Mammary epithelial cell (primary cell): ENCODE results near the gene TICRR.

Source experiments
- CTCF ChIP-seq, 2 donors: IDR thresholded peaks in 1 of 2; conservative IDR thresholded peaks in 1 of 2; 2 replicates each; pipeline ENCODE4 v1.5.1; 2011 to 2012; ENCODE audit warnings: inconsistent platforms in 2 of 2, low read length in 2 of 2, mild to moderate bottlenecking in 2 of 2, control low read depth in 1 of 2, low read depth in 1 of 2; ENCODE audit not compliant: insufficient read depth in 1 of 2; ENCODE audit errors: extremely low read depth in 1 of 2
- EZH2 ChIP-seq: IDR thresholded peaks from 2 replicates; pipeline ENCODE4 v1.6.1; 2012; ENCODE audit warnings: low read length, inconsistent platforms, borderline replicate concordance

GRCh38 chr15:89652666-89653065 lies 77.4 kb downstream of the TICRR start:
- TF ChIP-seq EZH2 (no peak), CTCF (conservative IDR thresholded peaks at IDR 0.05 in 1 of 2, IDR thresholded peaks at IDR 0.05 in 1 of 2; ENCODE audit: extremely low read depth in 1 of 2, insufficient read depth in 1 of 2, low read depth in 1 of 2, low read length in 2 of 2) (no peak)
